Activated gamma-delta T cell (primary cell): ENCODE measurements around the gene SKAP1.
"Not testable (repeated sequence)": the region's sequence is repeated elsewhere in the genome, so short reads cannot be mapped to it uniquely, and the experiment has no call there.

Experiments used
- DNase-seq: peaks from one replicate; lab custom pipeline; 2025; lab: John Stamatoyannopoulos, UW

The SKAP1 gene

DNA sequence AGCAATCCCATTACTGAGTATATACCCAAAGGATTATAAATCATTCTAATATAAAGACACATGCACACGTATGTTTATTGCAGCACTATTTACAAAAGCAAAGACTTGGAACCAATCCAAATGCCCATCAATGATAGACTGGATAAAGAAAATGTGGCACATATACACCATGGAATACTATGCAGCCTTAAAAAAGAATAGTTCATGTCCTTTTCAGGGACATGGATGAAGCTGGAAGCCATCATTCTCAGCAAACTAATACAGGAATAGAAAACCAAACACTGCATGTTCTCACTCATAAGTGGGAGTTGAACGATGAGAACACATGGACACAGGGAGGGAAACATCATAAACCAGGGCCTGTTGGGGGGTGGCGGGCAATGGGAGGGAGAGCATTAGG is 19.3 kb upstream of the SKAP1 start:
- DNase-seq: not testable (repeated sequence)

DNA sequence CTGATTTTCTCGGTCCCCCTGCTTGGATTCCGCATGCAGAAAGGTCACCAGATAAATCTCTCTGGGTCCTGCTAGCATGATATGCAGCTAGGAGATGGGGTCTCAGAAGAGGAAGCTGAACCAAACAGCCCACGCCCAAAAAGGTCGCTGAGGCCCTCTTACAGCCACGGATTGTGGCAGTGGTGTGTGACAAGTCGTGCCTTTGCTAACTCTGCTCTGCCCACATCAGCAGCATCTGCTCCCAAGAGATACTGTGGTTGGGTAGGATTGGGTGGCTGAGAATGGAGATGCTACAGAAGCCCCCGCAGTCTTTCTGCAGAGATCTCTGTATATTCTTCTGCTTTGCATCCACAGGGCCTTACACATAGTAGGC is 15.2 kb upstream of the SKAP1 start:
- DNase-seq: no peak

DNA sequence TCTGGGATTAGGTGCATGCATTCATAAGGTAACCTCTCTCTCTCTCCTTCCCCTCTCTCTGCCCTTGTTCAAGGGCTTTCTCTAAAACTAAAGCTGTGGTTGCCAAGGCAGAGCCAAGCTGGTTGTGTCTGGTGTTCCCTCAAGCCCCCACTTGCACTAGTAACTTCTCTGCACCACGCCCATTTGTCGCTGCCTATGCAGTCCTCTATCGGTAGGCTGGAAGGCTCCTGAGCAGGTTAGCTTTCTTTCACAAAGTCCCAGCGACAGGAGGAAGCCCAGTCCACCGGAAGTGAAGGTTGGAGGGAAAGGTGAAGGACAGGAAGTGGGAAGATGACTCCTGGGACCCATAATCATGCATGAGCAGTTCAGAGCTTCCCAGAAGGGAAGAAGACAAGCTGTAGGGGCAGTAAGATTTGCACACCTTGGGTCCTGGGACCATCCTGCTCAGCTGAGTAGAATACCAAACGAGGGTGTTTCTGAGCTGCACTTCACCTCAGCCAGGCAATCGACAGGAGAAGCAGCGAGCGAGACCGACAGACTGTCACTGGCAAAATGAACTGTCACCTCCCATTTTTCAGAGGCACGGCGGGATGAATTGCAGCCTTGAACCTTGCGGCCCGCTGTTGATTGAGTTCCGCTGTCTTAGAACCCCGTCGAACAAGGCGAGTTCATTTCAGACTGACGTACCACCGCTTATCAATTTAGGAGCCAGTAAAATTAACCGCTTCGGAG is 14.7 kb upstream of the SKAP1 start:
- no peak for DNase-seq

- no peak for DNase-seq
Observed at GRCh38 chr17:48443712-48444111, 13.7 kb upstream of the SKAP1 start.

GRCh38 chr17:48442819-48443218 is 12.8 kb upstream of the SKAP1 start:
- no peak for DNase-seq

DNA sequence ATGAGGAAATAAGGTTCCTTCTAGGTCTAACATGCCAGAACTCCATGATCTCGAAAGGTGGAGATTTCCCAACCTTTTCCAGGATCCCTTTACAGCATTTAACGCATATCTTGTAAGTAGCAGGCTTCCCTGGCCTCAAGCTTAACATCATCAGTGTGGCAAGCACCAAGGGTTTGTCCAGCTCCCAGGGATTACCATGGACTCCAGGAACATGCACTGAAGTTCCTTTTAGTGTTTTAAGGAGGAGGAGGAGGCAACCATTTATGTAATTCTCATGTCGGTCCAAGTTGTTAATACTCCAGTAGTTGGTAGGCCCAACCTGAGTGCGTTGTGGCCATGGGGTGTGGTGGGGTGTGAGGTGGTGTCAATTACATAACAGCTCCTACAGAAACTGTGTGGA is 11.8 kb upstream of the SKAP1 start:
- DNase-seq: no peak

GRCh38 chr17:48441231-48441711 is 11.3 kb upstream of the SKAP1 start:
- DNase-seq: no peak

- DNase-seq: no peak
Observed at GRCh38 chr17:48440669-48441068, 10.7 kb upstream of the SKAP1 start.

DNA sequence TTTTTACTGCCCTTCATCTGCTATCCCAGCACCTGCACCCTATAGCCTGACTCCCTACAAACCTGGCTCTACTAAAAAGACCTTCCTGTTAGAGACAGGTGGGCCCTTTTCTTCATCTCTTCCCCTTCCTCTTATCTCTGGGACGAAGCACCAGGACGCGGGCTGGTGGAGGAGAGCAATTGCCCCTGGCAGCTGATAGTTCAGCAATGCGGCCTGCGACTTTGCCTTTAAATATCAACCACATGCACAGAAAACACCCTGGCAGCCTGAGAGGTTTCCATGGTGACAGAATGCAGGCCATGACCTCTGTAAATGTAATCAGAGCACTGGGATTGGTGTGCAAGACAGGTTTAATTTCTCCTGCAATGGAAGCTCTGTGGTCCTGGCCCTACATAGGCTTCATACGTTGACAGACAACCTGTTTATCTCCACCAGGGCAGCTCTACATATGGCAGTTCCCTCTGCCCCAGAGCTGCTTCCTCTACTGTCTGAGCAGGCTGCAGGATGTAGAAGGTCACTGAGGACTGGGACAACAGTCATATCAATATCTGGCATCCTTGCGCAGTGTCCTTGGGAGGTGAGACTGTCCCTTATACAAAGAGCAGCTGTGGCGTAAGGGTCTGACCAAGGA is 10.0 kb upstream of the SKAP1 start:
- no peak for DNase-seq

GRCh38 chr17:48439110-48439850 is 9.3 kb upstream of the SKAP1 start:
- no peak for DNase-seq

- DNase-seq: no peak
Observed at GRCh38 chr17:48438516-48439061, 8.6 kb upstream of the SKAP1 start.

- no peak for DNase-seq
Observed at GRCh38 chr17:48433896-48434295, 3.9 kb upstream of the SKAP1 start.

DNA sequence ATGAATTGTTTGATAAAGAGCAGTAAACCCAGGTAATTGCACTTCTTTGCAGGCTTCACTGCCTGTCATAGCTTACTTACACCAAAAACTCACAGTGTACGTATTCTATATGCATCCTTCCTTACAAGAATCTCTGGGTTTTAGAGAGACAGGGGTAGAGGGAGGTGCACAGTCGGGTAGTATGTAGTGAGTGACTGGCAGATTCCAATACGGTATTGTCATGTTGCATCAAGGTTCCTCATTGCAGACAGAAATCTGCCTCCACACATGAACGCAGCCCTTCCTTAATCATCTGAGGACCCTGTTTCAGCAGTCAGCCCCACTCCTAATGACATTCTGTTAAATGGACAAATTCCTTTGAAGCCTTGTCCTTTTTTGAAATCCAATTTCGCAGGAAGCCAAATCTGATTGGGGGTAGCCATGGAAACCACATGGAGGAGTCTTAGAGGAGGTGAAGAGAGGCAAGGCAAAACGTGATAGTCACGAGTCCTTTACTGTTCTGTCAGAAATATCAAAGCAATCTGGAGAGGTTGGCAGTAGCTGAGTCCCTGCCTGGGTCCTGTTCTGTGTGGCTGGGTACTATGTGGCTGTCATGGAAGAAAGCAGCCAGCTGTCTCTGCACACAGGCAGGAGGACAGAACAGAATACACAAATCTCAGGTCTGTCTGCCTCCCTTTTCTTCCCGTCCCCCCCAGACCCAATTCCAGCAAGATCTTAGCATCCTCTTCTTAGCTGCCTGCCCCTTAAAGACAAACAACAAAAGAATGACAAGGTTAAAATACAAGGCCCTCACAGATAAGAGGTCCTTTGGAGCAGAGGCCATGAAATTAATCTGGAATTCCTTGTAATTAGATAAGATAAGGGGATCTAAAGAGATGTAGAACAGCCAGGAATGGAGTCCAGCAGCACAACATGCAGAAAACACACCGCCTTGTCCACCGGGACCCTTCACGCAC is 3.1 kb upstream of the SKAP1 start:
- DNase-seq: no peak

- DNase-seq: no peak
Observed at GRCh38 chr17:48429156-48429555, 858 bp downstream of the SKAP1 start.

- DNase-seq: no peak
Observed at GRCh38 chr17:48427598-48427997, 2.4 kb downstream of the SKAP1 start.

- no peak for DNase-seq
Observed at GRCh38 chr17:48426761-48427500, 3.1 kb downstream of the SKAP1 start.

- no peak for DNase-seq
Observed at GRCh38 chr17:48426019-48426665, 3.9 kb downstream of the SKAP1 start.

DNA sequence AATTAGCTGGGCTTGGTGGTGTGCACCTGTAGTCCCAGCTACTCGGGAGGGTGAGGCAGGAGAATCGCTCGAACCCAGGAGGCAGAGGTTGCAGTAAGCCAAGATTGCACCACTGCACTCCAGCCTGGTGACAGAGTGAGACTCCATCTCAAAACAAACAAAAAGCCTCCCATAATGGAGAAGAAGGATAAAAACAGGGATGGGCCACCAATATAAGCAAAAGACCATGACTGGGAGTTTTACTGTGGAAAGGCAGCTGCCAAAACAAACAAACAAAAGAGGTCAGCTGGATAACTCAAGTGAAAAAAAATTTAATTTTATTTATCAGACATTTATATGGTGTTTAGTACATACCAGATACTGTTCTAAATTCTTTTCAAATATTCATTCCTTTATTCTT is 8.0 kb downstream of the SKAP1 start:
- not testable (repeated sequence) for DNase-seq

- no peak for DNase-seq
Observed at GRCh38 chr17:48420823-48421222, 9.2 kb downstream of the SKAP1 start.

GRCh38 chr17:48416971-48417370 is 13.0 kb downstream of the SKAP1 start:
- DNase-seq: no peak
